H9 (cell line): ENCODE data around the gene MISP3. TPM values are rescaled to one million over a fixed set of nuclear protein-coding genes. Genes with fewer than 3 reads are reported as not detected.
A peak's percentile ranks its signal among the peaks of the same experiment; 100 is the strongest.

Experiments used
- DNase-seq: peaks from one replicate; pipeline ENCODE4 v3.0.0-alpha.2; 2017
- H2AFZ ChIP-seq: one replicate; pipeline ENCODE4 v1.6.1; 2013; ENCODE audit warnings: mild to moderate bottlenecking, low read length, control low read depth, moderate library complexity
- H2AK5ac ChIP-seq: 2 replicates; pipeline ENCODE4 v1.6.1; 2013; ENCODE audit warnings: low read length, control low read depth, mixed read lengths; ENCODE audit not compliant: insufficient read length
- H2BK120ac ChIP-seq: one replicate; pipeline ENCODE4 v1.6.1; 2013; ENCODE audit warnings: low read depth, mild to moderate bottlenecking, low read length, control low read depth, inconsistent platforms; ENCODE audit not compliant: poor library complexity, severe bottlenecking
- H2BK12ac ChIP-seq: 2 replicates; pipeline ENCODE4 v1.6.1; 2013; ENCODE audit warnings: low read length, control low read depth, mixed read lengths, low read depth; ENCODE audit not compliant: insufficient read length
- H2BK15ac ChIP-seq: 2 replicates; pipeline ENCODE4 v1.6.1; 2013; ENCODE audit warnings: low read depth, low read length, control low read depth
- H2BK20ac ChIP-seq: one replicate; pipeline ENCODE4 v1.6.1; 2013; ENCODE audit warnings: low read depth, mild to moderate bottlenecking, low read length, control low read depth, inconsistent platforms; ENCODE audit not compliant: poor library complexity, severe bottlenecking
- H2BK5ac ChIP-seq: 2 replicates; pipeline ENCODE4 v1.6.1; 2013; ENCODE audit warnings: low read length, control low read depth, mixed read lengths; ENCODE audit not compliant: insufficient read length
- H3K14ac ChIP-seq: 2 replicates; pipeline ENCODE4 v1.6.1; 2013; ENCODE audit warnings: low read length, control low read depth; ENCODE audit not compliant: insufficient read depth
- H3K18ac ChIP-seq: 2 replicates; pipeline ENCODE4 v1.6.1; 2013; ENCODE audit warnings: low read depth, mild to moderate bottlenecking, mixed read lengths, low read length, control low read depth; ENCODE audit not compliant: insufficient read length
- H3K23ac ChIP-seq: 2 replicates; pipeline ENCODE4 v1.6.1; 2013; ENCODE audit warnings: low read length, control low read depth, mixed read lengths, low read depth; ENCODE audit not compliant: insufficient read length
- H3K23me2 ChIP-seq: 2 replicates; pipeline ENCODE4 v1.6.1; 2013; ENCODE audit warnings: low read depth, mild to moderate bottlenecking, mixed read lengths, low read length, control low read depth; ENCODE audit not compliant: insufficient read length, poor library complexity, severe bottlenecking
- H3K27ac ChIP-seq: 2 replicates; pipeline ENCODE4 v1.5.1; 2013; ENCODE audit warnings: low read length, control low read depth, mixed read lengths, low read depth; ENCODE audit not compliant: insufficient read length
- H3K27me3 ChIP-seq: 2 replicates; pipeline ENCODE4 v1.6.1; 2013; ENCODE audit warnings: low read length, control low read depth, inconsistent platforms; ENCODE audit not compliant: insufficient read depth
- H3K4ac ChIP-seq: 2 replicates; pipeline ENCODE4 v1.6.1; 2013; ENCODE audit warnings: low read depth, mild to moderate bottlenecking, control low read depth, inconsistent platforms, low read length, moderate library complexity
- H3K4me1 ChIP-seq: 2 replicates; pipeline ENCODE4 v1.6.1; 2013; ENCODE audit warnings: low read length, control low read depth, inconsistent platforms; ENCODE audit not compliant: insufficient read depth
- H3K4me2 ChIP-seq: 2 replicates; pipeline ENCODE4 v1.6.1; 2013; ENCODE audit warnings: low read length, control low read depth, mixed read lengths; ENCODE audit not compliant: insufficient read length, insufficient read depth
- H3K56ac ChIP-seq: 2 replicates; pipeline ENCODE4 v1.6.1; 2013; ENCODE audit warnings: low read depth, mild to moderate bottlenecking, mixed read lengths, low read length, control low read depth; ENCODE audit not compliant: insufficient read length
- H3K79me1 ChIP-seq: 2 replicates; pipeline ENCODE4 v1.6.1; 2013; ENCODE audit warnings: low read depth, mild to moderate bottlenecking, moderate library complexity, low read length, control low read depth, inconsistent platforms; ENCODE audit not compliant: insufficient read depth, poor library complexity, severe bottlenecking
- H3K79me2 ChIP-seq: 2 replicates; pipeline ENCODE4 v1.6.1; 2013; ENCODE audit warnings: low read length, control low read depth, inconsistent platforms; ENCODE audit not compliant: insufficient read depth
- H3K9ac ChIP-seq: 2 replicates; pipeline ENCODE4 v1.6.1; 2013; ENCODE audit warnings: low read length, control low read depth, mixed read lengths; ENCODE audit not compliant: insufficient read length; ENCODE audit errors: extremely low read depth
- H3K9me3 ChIP-seq: one replicate; pipeline ENCODE4 v1.6.1; 2013; ENCODE audit warnings: low read depth, low read length, inconsistent platforms; ENCODE audit not compliant: control insufficient read depth
- H3T11ph ChIP-seq: one replicate; pipeline ENCODE4 v1.6.1; 2013; ENCODE audit warnings: mild to moderate bottlenecking, low read length, control low read depth, inconsistent platforms
- H4K20me1 ChIP-seq: one replicate; pipeline ENCODE4 v1.6.1; 2013; ENCODE audit not compliant: control insufficient read depth, insufficient read length, insufficient read depth
- H4K5ac ChIP-seq: 2 replicates; pipeline ENCODE4 v1.6.1; 2013; ENCODE audit warnings: low read depth, mild to moderate bottlenecking, mixed read lengths, low read length, control low read depth; ENCODE audit not compliant: insufficient read length
- H4K8ac ChIP-seq: replicated peaks from 2 replicates; pipeline ENCODE4 v1.6.1; 2013; ENCODE audit warnings: low read length, control low read depth, mixed read lengths, low read depth; ENCODE audit not compliant: insufficient read length
- H4K91ac ChIP-seq: 2 replicates; pipeline ENCODE4 v1.6.1; 2013; ENCODE audit warnings: low read depth, mild to moderate bottlenecking, moderate library complexity, mixed read lengths, low read length, control low read depth; ENCODE audit not compliant: insufficient read length
- H3K27ac Mint-ChIP-seq, 3 experiments: 2 replicates in 2 of 3; 3 replicates in 1 of 3; pipeline ENCODE4 v1.8.0; 2020 to 2021; ENCODE audit warnings: mixed read lengths in 3 of 3, mild to moderate bottlenecking in 1 of 3, moderate library complexity in 1 of 3
- H3K27me3 Mint-ChIP-seq: 2 replicates; pipeline ENCODE4 v1.8.0; 2021; ENCODE audit warnings: low read depth, mild to moderate bottlenecking, moderate library complexity, mixed read lengths
- H3K36me3 Mint-ChIP-seq, 3 experiments: 2 replicates in 2 of 3; 3 replicates in 1 of 3; pipeline ENCODE4 v1.8.0; 2020 to 2021; ENCODE audit warnings: low read depth in 3 of 3, mixed read lengths in 3 of 3; ENCODE audit not compliant: insufficient read depth in 1 of 3
- H3K4me1 Mint-ChIP-seq, 2 experiments: 2 replicates each; pipeline ENCODE4 v1.8.0; 2020; ENCODE audit warnings: mixed read lengths in 2 of 2
- H3K4me3 Mint-ChIP-seq, 2 experiments: 2 replicates in 1 of 2; 3 replicates in 1 of 2; pipeline ENCODE4 v1.8.0; 2020 to 2021; ENCODE audit warnings: mild to moderate bottlenecking in 2 of 2, mixed read lengths in 2 of 2, moderate library complexity in 1 of 2
- H3K9me3 Mint-ChIP-seq, 2 experiments: 2 replicates in 1 of 2; 3 replicates in 1 of 2; pipeline ENCODE4 v1.8.0; 2020; ENCODE audit warnings: mild to moderate bottlenecking in 2 of 2, mixed read lengths in 2 of 2, moderate library complexity in 1 of 2
- WGBS: extraction: QIAGEN DNeasy Blood & Tissue Kit; methylation state at CpG from one replicate; pipeline ENCODE4 v1.1.7; 2013; ENCODE audit warnings: missing lambda C conversion rate, low lambda C conversion rate, mixed read lengths; ENCODE audit not compliant: insufficient read length; ENCODE audit errors: extremely low coverage; 5-methylcytosine and 5-hydroxymethylcytosine counted together
- total RNA-seq: library from RNA; stranded (reverse); gene quantifications from 2 replicates; pipeline ENCODE4 v1.2.1, GENCODE V29; 2021
- TF ChIP-seq, protein P1 (sequence below): fragments of 200-600 bp; sonication (generic); conservative IDR thresholded peaks from 3 replicates; pipeline ENCODE4 v1.8.0; 2021; ENCODE audit warnings: antibody characterized with exemption, mild to moderate bottlenecking

MISP3 gene
- total RNA-seq, 1 experiment from 2014 or later: 0.26 TPM

GRCh38 chr19:14113762-14114414 lies 41.3 kb downstream of the MISP3 start:
- Histone ChIP-seq H2BK120ac (no peak overlapping the region), H3K27me3 (no peaks in the 10 kb centered on the region; the same call in 1 of the 2 replicates), H4K8ac (no peak overlapping the region), H2BK15ac (no peak overlapping the region), H3K9ac (no peak overlapping the region), H2BK12ac (no peak overlapping the region), H4K20me1 (no peaks in the 10 kb centered on the region), H2AK5ac (no peak overlapping the region), H3K9me3 (no peaks in the 10 kb centered on the region), H3K79me1 (no peaks in the 10 kb centered on the region), H3K27ac (no peak overlapping the region), H3K23ac (no peak overlapping the region), H4K5ac (no peak overlapping the region), H2BK5ac (no peak overlapping the region), H3K79me2 (peaks cover 2% of the 10 kb centered on the region; the same call in 1 of the 2 replicates), H3K23me2 (peaks cover 15% of the 10 kb centered on the region), H3K56ac (no peak overlapping the region), H3K4ac (no peak overlapping the region), H2BK20ac (no peak overlapping the region), H3K4me2 (no peak overlapping the region), H2AFZ (no peak overlapping the region), H3T11ph (no peak overlapping the region), H3K14ac (0 out of 2 replicates have a peak overlapping the region, but pooled peaks have one; percentile 51), H4K91ac (no peak overlapping the region), H3K18ac (no peak overlapping the region), H3K4me1 (peaks cover 9% of the 10 kb centered on the region; the same call in 1 of the 2 replicates)
- TF ChIP-seq, protein P1, sequence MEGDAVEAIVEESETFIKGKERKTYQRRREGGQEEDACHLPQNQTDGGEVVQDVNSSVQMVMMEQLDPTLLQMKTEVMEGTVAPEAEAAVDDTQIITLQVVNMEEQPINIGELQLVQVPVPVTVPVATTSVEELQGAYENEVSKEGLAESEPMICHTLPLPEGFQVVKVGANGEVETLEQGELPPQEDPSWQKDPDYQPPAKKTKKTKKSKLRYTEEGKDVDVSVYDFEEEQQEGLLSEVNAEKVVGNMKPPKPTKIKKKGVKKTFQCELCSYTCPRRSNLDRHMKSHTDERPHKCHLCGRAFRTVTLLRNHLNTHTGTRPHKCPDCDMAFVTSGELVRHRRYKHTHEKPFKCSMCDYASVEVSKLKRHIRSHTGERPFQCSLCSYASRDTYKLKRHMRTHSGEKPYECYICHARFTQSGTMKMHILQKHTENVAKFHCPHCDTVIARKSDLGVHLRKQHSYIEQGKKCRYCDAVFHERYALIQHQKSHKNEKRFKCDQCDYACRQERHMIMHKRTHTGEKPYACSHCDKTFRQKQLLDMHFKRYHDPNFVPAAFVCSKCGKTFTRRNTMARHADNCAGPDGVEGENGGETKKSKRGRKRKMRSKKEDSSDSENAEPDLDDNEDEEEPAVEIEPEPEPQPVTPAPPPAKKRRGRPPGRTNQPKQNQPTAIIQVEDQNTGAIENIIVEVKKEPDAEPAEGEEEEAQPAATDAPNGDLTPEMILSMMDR: peak; percentile 62; the same call in 2 of the 3 replicates
- peaks cover 2% of the 10 kb centered on the region; the same call in 1 of the 2 replicates for H3K27me3 Mint-ChIP-seq
- H3K9me3 Mint-ChIP-seq: no peaks in the 10 kb centered on the region
- WGBS: no CpG with 5 or more reads among the region's 18 CpGs
- peak overlapping the region in 1 of 2 experiments; percentile 17; a peak in 2 of 5 replicates for H3K4me3 Mint-ChIP-seq
- no peaks in the 10 kb centered on the region; a peak in 2 of 7 replicates for H3K36me3 Mint-ChIP-seq
- H3K27ac Mint-ChIP-seq: no peak overlapping the region
- no peak for DNase-seq
- peaks cover 36 to 40% of the 10 kb centered on the region in 2 experiments for H3K4me1 Mint-ChIP-seq
